Muscle of arm (tissue), 12 donors: ENCODE measurements around the gene RPS13. TPM values are rescaled to one million over a fixed set of nuclear protein-coding genes. Genes with fewer than 3 reads are reported as not detected.
"Not testable (repeated sequence)": the region's sequence is repeated elsewhere in the genome, so short reads cannot be mapped to it uniquely, and the experiment has no call there.

Experiments used
- DNase-seq: peaks from one replicate; pipeline ENCODE4 v3.0.0-alpha.2; 2013
- polyA plus RNA-seq, 12 donors: library from polyadenylated mRNA; unstranded; fragments of 120-200 nt; gene quantifications; one replicate each; pipeline ENCODE4 v1.2.1, GENCODE V29; 2013; ENCODE audit not compliant: insufficient read length in 12 of 12

Gene RPS13
- polyA plus RNA-seq, 12 donors = 966 to 2,212 (median 2,091) TPM; not detected in 1

- DNase-seq = no peak
Measured at GRCh38 chr11:17066691-17067090, 10.8 kb downstream of the RPS13 start.

- DNase-seq = no peak
Measured at GRCh38 chr11:17063171-17064002, 14.1 kb downstream of the RPS13 start.

- not testable (repeated sequence) for DNase-seq
Measured at GRCh38 chr11:17051146-17051545, 26.3 kb downstream of the RPS13 start.

GRCh38 chr11:17048491-17048890 lies 29.0 kb downstream of the RPS13 start:
- not testable (repeated sequence) for DNase-seq

GRCh38 chr11:17046690-17047089 lies 30.8 kb downstream of the RPS13 start:
- no peak for DNase-seq

- DNase-seq = no peak
Measured at GRCh38 chr11:17036666-17037658, 40.5 kb downstream of the RPS13 start.

- not testable (repeated sequence) for DNase-seq
Measured at GRCh38 chr11:17034027-17034426, 43.4 kb downstream of the RPS13 start.

- DNase-seq = no peak
Measured at GRCh38 chr11:17026487-17027082, 50.9 kb downstream of the RPS13 start.

GRCh38 chr11:17024924-17025323 lies 52.5 kb downstream of the RPS13 start:
- no peak for DNase-seq

Other genes with a start within 250 kb of the RPS13 start
- 10 to 100 TPM in 3 of 12 donors, 1 to 10 TPM in 8, not detected in 1; 4.9 to 20.3 (median 6.0) TPM for gene PLEKHA7, start 63.3 kb downstream of the RPS13 start, polyA plus RNA-seq
- gene PIK3C2A, start 130.3 kb upstream of the RPS13 start, polyA plus RNA-seq = 10 to 100 TPM in 11 of 12 donors, not detected in 1; 17.7 to 39.0 (median 21.8) TPM
- gene NUCB2, start 199.1 kb upstream of the RPS13 start, polyA plus RNA-seq = 10 to 100 TPM in 11 of 12 donors, not detected in 1; 45.6 to 96.8 (median 62.2) TPM